HEK293 (cell line): ENCODE data around the gene LIPK.
"Not testable (repeated sequence)": the region's sequence is repeated elsewhere in the genome, so short reads cannot be mapped to it uniquely, and the experiment has no call there.

Experiments
- CTCF ChIA-PET: fragments of 350-600 bp; formaldehyde crosslinking; extraction: SDS; loops from one replicate; lab custom pipeline; 2021; ENCODE audit warnings: antibody characterized with exemption; lab: Yijun Ruan, JAX
- POLR2A ChIA-PET: fragments of 300-600 bp; formaldehyde crosslinking; extraction: SDS; loops from one replicate; lab custom pipeline; 2020; ENCODE audit warnings: antibody characterized with exemption, inconsistent platforms; lab: Yijun Ruan, JAX
- H3K27ac ChIP-seq: fragments of 200-500 bp; sonication (Bioruptor generic); 2 replicates; pipeline ENCODE4 v1.5.1; 2014; ENCODE audit warnings: low read depth, low read length, control low read depth, inconsistent platforms; ENCODE audit errors: extremely low read depth
- H3K36me3 ChIP-seq, 2 experiments: fragments of 200-500 bp in 1 of 2; sonication (Bioruptor generic) in 1 of 2; 1 replicate in 1 of 2; 2 replicates in 1 of 2; pipeline ENCODE4 v1.5.1; 2014 to 2017; ENCODE audit warnings: inconsistent platforms in 2 of 2, low read length in 2 of 2; ENCODE audit not compliant: control insufficient read depth in 2 of 2, insufficient read depth in 1 of 2
- H3K4me1 ChIP-seq: fragments of 200-500 bp; sonication (Bioruptor generic); 2 replicates; pipeline ENCODE4 v1.5.1; 2014; ENCODE audit warnings: mild to moderate bottlenecking, low read length, inconsistent platforms; ENCODE audit not compliant: control insufficient read depth, insufficient read depth
- H3K4me3 ChIP-seq: 2 replicates; pipeline ENCODE4 v1.5.1; 2011; ENCODE audit warnings: low read depth, mild to moderate bottlenecking, control low read depth, low read length, moderate library complexity
- H3K9me3 ChIP-seq: fragments of 200-500 bp; sonication (Bioruptor generic); 2 replicates; pipeline ENCODE4 v1.5.1; 2014; ENCODE audit warnings: low read depth, low read length, inconsistent platforms; ENCODE audit not compliant: control insufficient read depth, insufficient read depth
- GLI2 ChIP-seq: fragments of 450-650 bp; formaldehyde crosslinking; IDR thresholded peaks from 2 replicates; pipeline ENCODE4; 2017; ENCODE audit warnings: missing biosample characterization, missing genetic modification characterization, low read depth, borderline replicate concordance
- PRDM10 ChIP-seq: fragments of 450-650 bp; formaldehyde crosslinking; IDR thresholded peaks from 2 replicates; pipeline ENCODE4 v1.5.1; 2016; ENCODE audit warnings: missing biosample characterization, missing genetic modification characterization
- REPIN1 ChIP-seq: fragments of 450-650 bp; formaldehyde crosslinking; IDR thresholded peaks from 2 replicates; pipeline ENCODE4 v1.5.1; 2017; ENCODE audit warnings: missing biosample characterization, missing genetic modification characterization, low read depth
- ZNF146 ChIP-seq: fragments of 450-650 bp; formaldehyde crosslinking; IDR thresholded peaks from 2 replicates; pipeline ENCODE4 v1.5.1; 2016; ENCODE audit warnings: missing biosample characterization, missing genetic modification characterization
- ZNF214 ChIP-seq: fragments of 450-650 bp; formaldehyde crosslinking; IDR thresholded peaks from 2 replicates; pipeline ENCODE4 v1.5.1; 2017; ENCODE audit warnings: missing biosample characterization, mild to moderate bottlenecking, missing genetic modification characterization, borderline replicate concordance
- ZNF223 ChIP-seq: fragments of 450-650 bp; formaldehyde crosslinking; IDR thresholded peaks from 2 replicates; pipeline ENCODE4 v1.5.1; 2016; ENCODE audit warnings: missing biosample characterization, missing genetic modification characterization
- ZNF23 ChIP-seq: fragments of 450-650 bp; formaldehyde crosslinking; IDR thresholded peaks from 2 replicates; pipeline ENCODE4 v1.5.1; 2016; ENCODE audit warnings: missing biosample characterization, missing genetic modification characterization, borderline replicate concordance
- ZNF266 ChIP-seq: fragments of 450-650 bp; formaldehyde crosslinking; IDR thresholded peaks from 2 replicates; pipeline ENCODE4 v1.5.1; 2016; ENCODE audit warnings: missing biosample characterization, missing genetic modification characterization, low read depth
- ZNF341 ChIP-seq: fragments of 450-650 bp; formaldehyde crosslinking; IDR thresholded peaks from 2 replicates; pipeline ENCODE4; 2016; ENCODE audit warnings: low read depth, missing biosample characterization, missing genetic modification characterization
- ZNF76 ChIP-seq: fragments of 450-650 bp; formaldehyde crosslinking; IDR thresholded peaks from 2 replicates; pipeline ENCODE4; 2016; ENCODE audit warnings: low read depth, missing biosample characterization, missing genetic modification characterization, borderline replicate concordance
- ZNF843 ChIP-seq: fragments of 450-650 bp; formaldehyde crosslinking; IDR thresholded peaks from 2 replicates; pipeline ENCODE4 v1.5.1; 2016; ENCODE audit warnings: missing biosample characterization, missing genetic modification characterization
- TF ChIP-seq, protein P1 (sequence below): fragments of 450-650 bp; formaldehyde crosslinking; IDR thresholded peaks from 2 replicates; pipeline ENCODE4 v1.5.1; 2016; ENCODE audit warnings: missing biosample characterization, missing genetic modification characterization
- TF ChIP-seq, protein P2 (sequence below): fragments of 450-650 bp; formaldehyde crosslinking; IDR thresholded peaks from 2 replicates; pipeline ENCODE4 v1.5.1; 2016; ENCODE audit warnings: missing biosample characterization, missing genetic modification characterization
- TF ChIP-seq, protein P3 (sequence below): fragments of 450-650 bp; formaldehyde crosslinking; IDR thresholded peaks from 2 replicates; pipeline ENCODE4; 2016; ENCODE audit warnings: missing biosample characterization, missing genetic modification characterization
- TF ChIP-seq, protein P4 (sequence below): fragments of 450-650 bp; formaldehyde crosslinking; IDR thresholded peaks from 2 replicates; pipeline ENCODE4 v1.5.1; 2016; ENCODE audit warnings: missing biosample characterization, missing genetic modification characterization
- TF ChIP-seq, protein P5 (sequence below): fragments of 450-650 bp; formaldehyde crosslinking; IDR thresholded peaks from 2 replicates; pipeline ENCODE4 v1.5.1; 2016; ENCODE audit warnings: missing biosample characterization, missing genetic modification characterization

The LIPK gene

GRCh38 chr10:88661018-88661417 is 45.0 kb upstream of the LIPK start:
- H3K4me1 ChIP-seq, result no peaks in the 10 kb centered on the region; the same call in 1 of the 2 replicates
- no peak overlapping the region for H3K4me3 ChIP-seq
- CTCF ChIA-PET, result interaction anchor here (0.7 to 1.2 kb wide), 2 partner anchors 27 to 96 kb away, joined by 3 read pairs; no protein-coding TSS in a partner anchor
- TF ChIP-seq, protein P1, sequence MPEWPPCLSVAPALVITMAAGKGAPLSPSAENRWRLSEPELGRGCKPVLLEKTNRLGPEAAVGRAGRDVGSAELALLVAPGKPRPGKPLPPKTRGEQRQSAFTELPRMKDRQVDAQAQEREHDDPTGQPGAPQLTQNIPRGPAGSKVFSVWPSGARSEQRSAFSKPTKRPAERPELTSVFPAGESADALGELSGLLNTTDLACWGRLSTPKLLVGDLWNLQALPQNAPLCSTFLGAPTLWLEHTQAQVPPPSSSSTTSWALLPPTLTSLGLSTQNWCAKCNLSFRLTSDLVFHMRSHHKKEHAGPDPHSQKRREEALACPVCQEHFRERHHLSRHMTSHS (tag by site-specific recombination), result no peak
- TF ChIP-seq ZNF266 (tag by site-specific recombination), result no peak
- no peak for TF ChIP-seq ZNF23 (tag by site-specific recombination)
- no peak for TF ChIP-seq ZNF341 (tag by site-specific recombination)
- TF ChIP-seq, protein P2, sequence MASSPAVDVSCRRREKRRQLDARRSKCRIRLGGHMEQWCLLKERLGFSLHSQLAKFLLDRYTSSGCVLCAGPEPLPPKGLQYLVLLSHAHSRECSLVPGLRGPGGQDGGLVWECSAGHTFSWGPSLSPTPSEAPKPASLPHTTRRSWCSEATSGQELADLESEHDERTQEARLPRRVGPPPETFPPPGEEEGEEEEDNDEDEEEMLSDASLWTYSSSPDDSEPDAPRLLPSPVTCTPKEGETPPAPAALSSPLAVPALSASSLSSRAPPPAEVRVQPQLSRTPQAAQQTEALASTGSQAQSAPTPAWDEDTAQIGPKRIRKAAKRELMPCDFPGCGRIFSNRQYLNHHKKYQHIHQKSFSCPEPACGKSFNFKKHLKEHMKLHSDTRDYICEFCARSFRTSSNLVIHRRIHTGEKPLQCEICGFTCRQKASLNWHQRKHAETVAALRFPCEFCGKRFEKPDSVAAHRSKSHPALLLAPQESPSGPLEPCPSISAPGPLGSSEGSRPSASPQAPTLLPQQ (tag by site-specific recombination), result no peak
- TF ChIP-seq GLI2 (tag by site-specific recombination), result no peak
- POLR2A ChIA-PET, result no interaction called here
- H3K27ac ChIP-seq, result no peak overlapping the region
- no peaks in the 10 kb centered on the region for H3K9me3 ChIP-seq
- H3K36me3 ChIP-seq, result no peaks in the 10 kb centered on the region

DNA sequence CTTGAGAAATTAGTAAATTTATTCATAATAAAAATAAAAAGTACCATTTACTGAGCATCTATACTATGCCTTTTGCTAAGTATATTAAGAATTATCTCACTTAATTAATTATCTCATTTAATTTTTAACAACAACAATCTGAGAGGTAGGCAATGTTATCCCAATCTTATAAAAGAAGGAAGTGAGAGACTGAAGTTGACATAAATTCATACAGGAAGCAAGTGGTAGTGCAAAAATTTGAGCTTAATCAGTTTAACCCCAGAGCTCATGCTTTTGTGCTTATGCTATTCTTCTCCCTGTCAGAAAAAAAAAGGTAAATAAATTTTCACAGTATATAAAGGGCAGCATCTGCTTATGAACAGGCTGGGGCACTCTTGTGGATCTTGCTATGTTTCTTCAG is 44.5 kb upstream of the LIPK start:
- no peaks in the 10 kb centered on the region for H3K36me3 ChIP-seq
- H3K4me3 ChIP-seq, result no peak overlapping the region
- H3K27ac ChIP-seq, result no peak overlapping the region
- POLR2A ChIA-PET, result no interaction called here
- H3K4me1 ChIP-seq, result no peaks in the 10 kb centered on the region; the same call in 1 of the 2 replicates
- TF ChIP-seq ZNF223 (tag by site-specific recombination) (no peak), REPIN1 (no peak), ZNF843 (tag by site-specific recombination) (no peak), ZNF214 (tag by site-specific recombination) (no peak), PRDM10 (no peak), ZNF76 (tag by site-specific recombination) (no peak)
- TF ChIP-seq, protein P3, sequence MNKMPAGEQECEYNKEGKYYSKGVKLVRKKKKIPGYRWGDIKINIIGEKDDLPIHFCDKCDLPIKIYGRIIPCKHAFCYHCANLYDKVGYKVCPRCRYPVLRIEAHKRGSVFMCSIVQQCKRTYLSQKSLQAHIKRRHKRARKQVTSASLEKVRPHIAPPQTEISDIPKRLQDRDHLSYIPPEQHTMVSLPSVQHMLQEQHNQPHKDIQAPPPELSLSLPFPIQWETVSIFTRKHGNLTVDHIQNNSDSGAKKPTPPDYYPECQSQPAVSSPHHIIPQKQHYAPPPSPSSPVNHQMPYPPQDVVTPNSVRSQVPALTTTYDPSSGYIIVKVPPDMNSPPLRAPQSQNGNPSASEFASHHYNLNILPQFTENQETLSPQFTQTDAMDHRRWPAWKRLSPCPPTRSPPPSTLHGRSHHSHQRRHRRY (tag by site-specific recombination), result no peak
- TF ChIP-seq, all 188 proteins: peak for 0
- CTCF ChIA-PET, result interaction anchor here (1.2 kb wide), 1 partner anchor 97 kb away, joined by 3 read pairs; no protein-coding TSS in a partner anchor
- H3K9me3 ChIP-seq, result no peaks in the 10 kb centered on the region

GRCh38 chr10:88663153-88663552 is 42.9 kb upstream of the LIPK start:
- POLR2A ChIA-PET, H3K27ac ChIP-seq, H3K4me3 ChIP-seq, H3K4me1 ChIP-seq, H3K36me3 ChIP-seq, H3K9me3 ChIP-seq: not testable (repeated sequence)
- TF ChIP-seq ZNF146 (tag by site-specific recombination), result peak; percentile 99
- TF ChIP-seq, protein P4, sequence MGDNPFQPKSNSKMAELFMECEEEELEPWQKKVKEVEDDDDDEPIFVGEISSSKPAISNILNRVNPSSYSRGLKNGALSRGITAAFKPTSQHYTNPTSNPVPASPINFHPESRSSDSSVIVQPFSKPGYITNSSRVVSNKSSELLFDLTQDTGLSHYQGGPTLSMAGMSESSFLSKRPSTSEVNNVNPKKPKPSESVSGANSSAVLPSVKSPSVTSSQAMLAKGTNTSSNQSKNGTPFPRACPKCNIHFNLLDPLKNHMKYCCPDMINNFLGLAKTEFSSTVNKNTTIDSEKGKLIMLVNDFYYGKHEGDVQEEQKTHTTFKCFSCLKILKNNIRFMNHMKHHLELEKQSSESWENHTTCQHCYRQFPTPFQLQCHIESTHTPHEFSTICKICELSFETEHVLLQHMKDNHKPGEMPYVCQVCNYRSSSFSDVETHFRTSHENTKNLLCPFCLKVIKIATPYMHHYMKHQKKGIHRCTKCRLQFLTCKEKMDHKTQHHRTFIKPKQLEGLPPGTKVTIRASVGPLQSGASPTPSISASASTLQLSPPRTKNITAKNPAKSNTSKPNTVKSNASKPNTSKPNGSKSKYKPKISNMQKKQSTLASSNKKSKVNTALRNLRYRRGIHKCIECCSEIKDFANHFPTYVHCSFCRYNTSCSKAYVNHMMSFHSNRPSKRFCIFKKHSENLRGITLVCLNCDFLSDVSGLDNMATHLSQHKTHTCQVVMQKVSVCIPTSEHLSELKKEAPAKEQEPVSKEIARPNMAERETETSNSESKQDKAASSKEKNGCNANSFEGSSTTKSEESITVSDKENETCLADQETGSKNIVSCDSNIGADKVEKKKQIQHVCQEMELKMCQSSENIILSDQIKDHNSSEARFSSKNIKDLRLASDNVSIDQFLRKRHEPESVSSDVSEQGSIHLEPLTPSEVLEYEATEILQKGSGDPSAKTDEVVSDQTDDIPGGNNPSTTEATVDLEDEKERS (tag by site-specific recombination), result peak; percentile 75; the same call in 1 of the 2 replicates
- TF ChIP-seq, protein P5, sequence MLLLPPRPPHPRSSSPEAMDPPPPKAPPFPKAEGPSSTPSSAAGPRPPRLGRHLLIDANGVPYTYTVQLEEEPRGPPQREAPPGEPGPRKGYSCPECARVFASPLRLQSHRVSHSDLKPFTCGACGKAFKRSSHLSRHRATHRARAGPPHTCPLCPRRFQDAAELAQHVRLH (tag by site-specific recombination), result peak; percentile 74; the same call in 1 of the 2 replicates
- CTCF ChIA-PET, result interaction anchor here (1.2 kb wide), 1 partner anchor 30 kb away, joined by 3 read pairs; no protein-coding TSS in a partner anchor
